ENCODE data around the gene VPS33A.

DNA sequence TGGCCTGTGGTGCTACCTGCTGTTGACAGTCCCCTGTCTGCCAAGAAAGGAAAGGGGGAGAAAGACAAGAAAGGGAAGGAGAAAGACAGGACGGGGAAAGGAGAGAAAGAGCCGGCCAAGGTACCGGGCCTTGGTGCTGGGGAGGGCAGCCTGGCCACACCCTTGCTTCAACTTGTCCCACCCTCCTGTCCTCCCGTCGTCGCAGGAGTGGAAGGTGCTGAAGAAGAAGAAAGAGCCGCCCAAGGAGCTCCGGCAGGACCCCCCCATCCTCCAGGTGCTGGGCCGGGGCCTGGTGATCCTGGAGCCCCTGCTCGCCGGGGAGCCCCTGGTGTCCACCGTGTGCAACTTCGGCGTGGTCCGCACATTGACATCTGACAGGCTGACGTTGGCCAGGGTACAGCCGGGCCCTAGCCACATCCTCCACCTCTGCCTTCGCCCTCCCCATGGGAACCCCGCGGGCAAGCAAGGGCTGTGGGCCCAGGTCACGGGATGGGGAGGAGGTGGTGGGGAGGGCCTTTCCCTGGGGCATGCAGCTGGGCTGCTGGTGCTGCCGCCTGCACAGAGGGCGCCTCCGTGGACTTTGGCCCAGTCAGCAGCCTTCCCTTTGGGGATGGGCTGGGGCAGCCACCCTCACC, 65.6 kb downstream of the VPS33A start:
- TF ChIP-seq, protein P1, sequence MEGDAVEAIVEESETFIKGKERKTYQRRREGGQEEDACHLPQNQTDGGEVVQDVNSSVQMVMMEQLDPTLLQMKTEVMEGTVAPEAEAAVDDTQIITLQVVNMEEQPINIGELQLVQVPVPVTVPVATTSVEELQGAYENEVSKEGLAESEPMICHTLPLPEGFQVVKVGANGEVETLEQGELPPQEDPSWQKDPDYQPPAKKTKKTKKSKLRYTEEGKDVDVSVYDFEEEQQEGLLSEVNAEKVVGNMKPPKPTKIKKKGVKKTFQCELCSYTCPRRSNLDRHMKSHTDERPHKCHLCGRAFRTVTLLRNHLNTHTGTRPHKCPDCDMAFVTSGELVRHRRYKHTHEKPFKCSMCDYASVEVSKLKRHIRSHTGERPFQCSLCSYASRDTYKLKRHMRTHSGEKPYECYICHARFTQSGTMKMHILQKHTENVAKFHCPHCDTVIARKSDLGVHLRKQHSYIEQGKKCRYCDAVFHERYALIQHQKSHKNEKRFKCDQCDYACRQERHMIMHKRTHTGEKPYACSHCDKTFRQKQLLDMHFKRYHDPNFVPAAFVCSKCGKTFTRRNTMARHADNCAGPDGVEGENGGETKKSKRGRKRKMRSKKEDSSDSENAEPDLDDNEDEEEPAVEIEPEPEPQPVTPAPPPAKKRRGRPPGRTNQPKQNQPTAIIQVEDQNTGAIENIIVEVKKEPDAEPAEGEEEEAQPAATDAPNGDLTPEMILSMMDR (IDR thresholded peaks at IDR 0.05) = no peak
- TF ChIP-seq, protein P2, sequence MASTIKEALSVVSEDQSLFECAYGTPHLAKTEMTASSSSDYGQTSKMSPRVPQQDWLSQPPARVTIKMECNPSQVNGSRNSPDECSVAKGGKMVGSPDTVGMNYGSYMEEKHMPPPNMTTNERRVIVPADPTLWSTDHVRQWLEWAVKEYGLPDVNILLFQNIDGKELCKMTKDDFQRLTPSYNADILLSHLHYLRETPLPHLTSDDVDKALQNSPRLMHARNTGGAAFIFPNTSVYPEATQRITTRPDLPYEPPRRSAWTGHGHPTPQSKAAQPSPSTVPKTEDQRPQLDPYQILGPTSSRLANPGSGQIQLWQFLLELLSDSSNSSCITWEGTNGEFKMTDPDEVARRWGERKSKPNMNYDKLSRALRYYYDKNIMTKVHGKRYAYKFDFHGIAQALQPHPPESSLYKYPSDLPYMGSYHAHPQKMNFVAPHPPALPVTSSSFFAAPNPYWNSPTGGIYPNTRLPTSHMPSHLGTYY (CRISPR knock-in tag; IDR thresholded peaks at IDR 0.05) = no peak
- TF ChIP-seq, protein P3, sequence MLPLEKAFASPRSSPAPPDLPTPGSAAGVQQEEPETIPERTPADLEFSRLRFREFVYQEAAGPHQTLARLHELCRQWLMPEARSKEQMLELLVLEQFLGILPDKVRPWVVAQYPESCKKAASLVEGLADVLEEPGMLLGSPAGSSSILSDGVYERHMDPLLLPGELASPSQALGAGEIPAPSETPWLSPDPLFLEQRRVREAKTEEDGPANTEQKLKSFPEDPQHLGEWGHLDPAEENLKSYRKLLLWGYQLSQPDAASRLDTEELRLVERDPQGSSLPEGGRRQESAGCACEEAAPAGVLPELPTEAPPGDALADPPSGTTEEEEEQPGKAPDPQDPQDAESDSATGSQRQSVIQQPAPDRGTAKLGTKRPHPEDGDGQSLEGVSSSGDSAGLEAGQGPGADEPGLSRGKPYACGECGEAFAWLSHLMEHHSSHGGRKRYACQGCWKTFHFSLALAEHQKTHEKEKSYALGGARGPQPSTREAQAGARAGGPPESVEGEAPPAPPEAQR (CRISPR knock-in tag; IDR thresholded peaks at IDR 0.05) = no peak
- TF ChIP-seq ETV6 (CRISPR knock-in tag; IDR thresholded peaks at IDR 0.05) = no peak
